IPS-18a (cell line): Measurements from ENCODE around the gene B4GAT1.
A peak's percentile ranks its signal among the peaks of the same experiment; 100 is the strongest.
"Not testable (repeated sequence)": the region's sequence is repeated elsewhere in the genome, so short reads cannot be mapped to it uniquely, and the experiment has no call there.

Source experiments
- H3K27ac ChIP-seq: one replicate; pipeline ENCODE4 v1.5.1; 2013; ENCODE audit warnings: low read length
- H3K27me3 ChIP-seq: one replicate; pipeline ENCODE4 v1.6.1; 2013; ENCODE audit warnings: mild to moderate bottlenecking, low read length; ENCODE audit not compliant: control insufficient read depth, insufficient read depth
- H3K36me3 ChIP-seq: one replicate; pipeline ENCODE4 v1.6.1; 2013; ENCODE audit warnings: low read depth, low read length; ENCODE audit not compliant: control insufficient read depth
- H3K4me1 ChIP-seq: one replicate; pipeline ENCODE4 v1.6.1; 2013; ENCODE audit warnings: low read depth, low read length; ENCODE audit not compliant: control insufficient read depth
- H3K4me3 ChIP-seq: one replicate; pipeline ENCODE4 v1.5.1; 2013; ENCODE audit warnings: low read length
- H3K9ac ChIP-seq: one replicate; pipeline ENCODE4 v1.6.1; 2013; ENCODE audit warnings: mild to moderate bottlenecking, low read length, moderate library complexity
- H3K9me3 ChIP-seq: one replicate; pipeline ENCODE4 v1.6.1; 2013; ENCODE audit warnings: low read depth, low read length; ENCODE audit not compliant: control insufficient read depth

B4GAT1 gene

DNA sequence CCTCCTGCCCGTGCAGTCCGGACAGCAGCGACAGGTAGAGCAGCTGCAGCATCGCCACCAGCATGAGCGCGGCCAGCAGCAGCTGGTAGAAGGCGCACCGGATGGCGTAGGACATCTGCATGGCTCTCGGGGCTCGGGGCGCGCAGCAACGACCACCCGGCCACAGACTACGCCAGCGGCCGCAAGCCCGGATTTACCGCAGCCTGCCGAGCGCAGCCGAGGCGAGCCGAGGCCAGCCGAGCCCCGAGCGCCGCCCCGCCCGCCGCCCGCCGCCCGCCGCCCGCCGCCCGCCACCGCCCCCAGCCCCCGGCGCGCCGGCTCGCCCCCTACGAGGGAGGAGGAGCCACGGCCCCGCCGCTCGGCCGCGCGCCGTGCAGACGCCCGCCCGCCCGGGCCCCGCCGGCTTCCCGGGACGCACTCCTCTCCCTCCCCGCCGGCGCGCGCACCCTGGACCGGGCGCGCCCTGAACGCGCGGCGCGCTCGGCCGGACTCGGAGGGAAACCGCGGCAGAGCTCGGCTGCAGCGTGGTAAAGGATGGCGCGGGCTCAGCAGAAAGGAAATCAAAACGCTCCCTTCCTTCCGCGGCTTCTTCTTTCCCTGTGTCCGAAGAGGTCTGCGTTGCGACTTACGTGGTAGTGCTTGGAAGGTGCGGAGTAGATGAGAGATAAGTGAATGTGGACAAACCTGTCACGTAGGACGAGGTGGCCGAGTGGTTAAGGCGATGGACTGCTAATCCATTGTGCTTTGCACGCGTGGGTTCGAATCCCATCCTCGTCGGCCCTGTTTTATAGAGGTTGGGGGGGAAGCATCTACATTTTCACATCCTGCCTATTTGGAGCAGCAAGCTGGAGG is at the start of gene B4GAT1:
TSS of gene B4GAT1 (minus strand) at position 205 of the 852 bp plus-strand sequence. CDS start at position 121, 84 bp downstream.
- Histone ChIP-seq H3K27me3 (peaks cover 10% of the 10 kb centered on the region), H3K4me3 (peak within 1 kb of the TSS; percentile 92), H3K36me3 (no peaks in the 10 kb centered on the region), H3K9me3 (no peaks in the 10 kb centered on the region), H3K4me1 (peaks cover 9% of the 10 kb centered on the region), H3K9ac (peak within 1 kb of the TSS; percentile 71), H3K27ac (no peak within 1 kb of the TSS)

DNA sequence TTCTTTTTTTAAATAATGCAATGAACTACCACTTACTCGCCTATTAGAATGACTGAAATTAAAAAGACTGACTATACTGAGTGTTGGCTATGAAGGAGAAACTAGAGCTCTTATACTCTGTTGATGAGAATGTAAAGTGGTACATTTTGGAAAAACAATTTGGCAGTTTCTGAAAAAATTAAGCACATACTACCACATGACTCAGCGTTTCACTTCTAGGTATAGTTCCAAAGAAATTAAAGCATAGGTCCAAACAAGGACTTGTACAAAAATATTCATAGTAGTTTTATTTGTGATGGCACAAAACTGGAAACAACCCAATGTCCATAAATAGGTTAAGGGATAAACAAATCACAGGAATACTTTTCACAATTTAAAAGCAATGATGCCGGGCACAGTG is 46.5 kb upstream of the B4GAT1 start:
- no peaks in the 10 kb centered on the region for H3K27me3 ChIP-seq
- no peaks in the 10 kb centered on the region for H3K9me3 ChIP-seq
- H3K9ac ChIP-seq: no peak overlapping the region
- no peaks in the 10 kb centered on the region for H3K4me1 ChIP-seq
- H3K27ac ChIP-seq: no peak overlapping the region
- no peak overlapping the region for H3K4me3 ChIP-seq
- no peaks in the 10 kb centered on the region for H3K36me3 ChIP-seq

DNA sequence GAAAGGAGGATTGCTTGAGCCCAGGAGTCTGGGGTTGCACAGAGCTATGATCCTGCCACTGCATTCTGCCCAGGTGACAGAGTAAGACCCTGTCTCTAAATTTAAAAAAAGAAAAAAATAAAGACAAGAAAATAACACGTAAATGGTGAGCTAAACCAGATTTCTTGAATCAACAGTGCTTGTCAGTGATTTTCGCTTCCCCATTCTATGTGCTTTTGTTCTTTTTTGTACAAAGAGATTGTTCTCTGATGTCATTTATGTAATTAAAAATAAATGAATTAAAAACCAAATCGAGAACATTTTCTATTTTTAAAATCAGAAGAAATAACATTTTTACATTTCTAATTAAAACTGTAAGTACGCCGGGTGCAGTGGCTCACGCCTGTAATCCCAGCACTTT is 43.9 kb upstream of the B4GAT1 start:
- no peaks in the 10 kb centered on the region for H3K36me3 ChIP-seq
- H3K9ac ChIP-seq: no peak overlapping the region
- no peak overlapping the region for H3K27ac ChIP-seq
- H3K27me3 ChIP-seq: peaks cover 8% of the 10 kb centered on the region
- no peak overlapping the region for H3K4me3 ChIP-seq
- no peaks in the 10 kb centered on the region for H3K9me3 ChIP-seq
- H3K4me1 ChIP-seq: peaks cover 3% of the 10 kb centered on the region

DNA sequence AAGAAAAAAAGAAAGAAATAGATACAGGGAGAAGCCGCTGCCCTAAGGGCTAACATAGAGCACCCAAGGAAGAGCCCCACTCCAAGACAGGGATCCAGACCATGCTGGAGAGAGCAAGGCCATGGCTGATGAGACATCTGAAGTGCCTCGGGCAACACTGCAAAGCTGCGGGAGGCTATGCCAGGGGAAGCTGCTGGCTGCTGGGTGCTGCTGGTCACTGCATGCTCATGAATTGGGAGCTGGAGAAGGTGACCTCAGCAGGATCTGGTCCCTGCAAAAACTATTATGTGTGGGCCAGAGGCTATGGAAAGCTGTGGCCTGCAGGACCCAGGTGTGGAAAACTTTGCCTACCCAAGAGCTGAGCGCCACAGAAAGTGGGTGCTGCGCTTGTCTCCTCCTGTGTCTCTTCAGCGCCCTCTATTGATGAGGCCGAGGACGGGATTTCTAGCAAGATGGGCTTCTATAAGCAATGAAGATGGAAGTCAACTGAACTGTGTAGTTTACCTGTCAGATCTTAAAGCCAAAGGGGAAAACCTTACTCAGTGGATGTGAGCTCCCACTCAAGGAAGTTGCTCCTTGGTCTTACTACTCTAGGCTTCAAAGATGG is 41.5 kb upstream of the B4GAT1 start:
- Histone ChIP-seq H3K9ac (no peak overlapping the region), H3K27ac (no peak overlapping the region), H3K4me1 (peaks cover 4% of the 10 kb centered on the region), H3K4me3 (no peak overlapping the region), H3K9me3 (no peaks in the 10 kb centered on the region), H3K36me3 (no peaks in the 10 kb centered on the region), H3K27me3 (peaks cover 9% of the 10 kb centered on the region)

DNA sequence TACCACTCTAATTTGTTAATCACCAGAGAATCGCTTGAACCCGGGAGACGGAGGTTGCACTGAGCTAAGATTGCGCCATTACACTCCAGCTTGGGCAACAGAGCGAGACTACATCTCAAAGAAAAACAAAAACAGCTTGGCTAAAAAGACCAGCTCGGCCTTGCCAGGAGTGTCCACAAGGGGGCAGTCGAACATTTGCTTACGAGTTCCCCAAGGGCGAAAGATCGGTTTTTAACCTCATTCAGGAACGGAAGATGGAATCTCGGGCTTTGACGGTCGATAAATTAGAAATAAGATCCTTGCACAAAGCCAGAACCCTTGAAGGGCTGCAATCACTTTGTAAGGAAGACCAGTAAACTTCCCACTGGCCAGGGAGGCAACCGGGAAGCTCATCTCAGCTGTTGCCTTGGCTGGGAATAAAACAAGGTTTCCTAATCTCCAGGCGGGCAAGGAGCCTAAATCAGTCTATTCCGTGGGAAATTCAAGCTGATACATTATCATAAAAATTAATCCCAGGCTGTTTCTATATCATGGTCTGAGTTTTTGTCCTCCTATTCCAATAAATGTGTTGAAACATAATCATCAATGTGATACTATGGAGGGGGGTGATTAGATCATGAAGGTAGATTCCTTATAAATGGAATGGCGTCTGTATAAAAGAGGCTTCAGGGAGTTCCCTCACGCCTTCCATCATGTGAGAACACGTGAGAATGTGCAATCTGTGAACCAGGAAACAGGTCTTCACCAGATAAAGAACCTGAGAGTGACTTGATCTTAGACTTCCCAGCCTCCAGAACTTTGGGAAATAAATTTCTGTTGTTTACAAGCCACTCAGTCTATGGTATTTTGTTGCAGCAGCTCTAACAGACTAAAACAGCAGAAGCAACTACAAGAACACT is 39.0 kb upstream of the B4GAT1 start:
- Histone ChIP-seq H3K4me3 (peak overlapping the region; percentile 34), H3K9me3 (no peaks in the 10 kb centered on the region), H3K36me3 (no peaks in the 10 kb centered on the region), H3K9ac (peak overlapping the region; percentile 26), H3K4me1 (peaks cover 4% of the 10 kb centered on the region), H3K27me3 (peaks cover 9% of the 10 kb centered on the region), H3K27ac (no peak overlapping the region)

DNA sequence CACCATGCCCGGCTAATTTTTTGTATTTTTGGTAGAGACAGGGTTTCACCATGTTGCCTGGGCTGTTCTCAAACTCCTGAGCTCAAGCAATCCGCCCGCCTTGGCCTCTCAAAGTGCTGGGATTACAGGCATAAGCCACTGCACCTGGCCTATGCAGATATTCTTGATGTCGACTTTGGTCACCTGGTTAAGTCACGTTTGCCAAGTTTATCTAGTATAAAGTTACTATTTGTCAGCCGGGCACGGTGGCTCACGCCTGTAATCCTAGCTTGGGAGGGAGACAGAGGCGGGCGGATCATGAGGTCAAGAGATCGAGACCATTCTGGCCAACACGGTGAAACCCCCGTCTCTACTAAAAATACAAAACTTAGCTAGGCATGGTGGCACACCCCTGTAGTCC is 36.9 kb upstream of the B4GAT1 start:
- H3K9me3 ChIP-seq, H3K36me3 ChIP-seq, H3K4me1 ChIP-seq, H3K4me3 ChIP-seq, H3K27me3 ChIP-seq, H3K9ac ChIP-seq, H3K27ac ChIP-seq: not testable (repeated sequence)

DNA sequence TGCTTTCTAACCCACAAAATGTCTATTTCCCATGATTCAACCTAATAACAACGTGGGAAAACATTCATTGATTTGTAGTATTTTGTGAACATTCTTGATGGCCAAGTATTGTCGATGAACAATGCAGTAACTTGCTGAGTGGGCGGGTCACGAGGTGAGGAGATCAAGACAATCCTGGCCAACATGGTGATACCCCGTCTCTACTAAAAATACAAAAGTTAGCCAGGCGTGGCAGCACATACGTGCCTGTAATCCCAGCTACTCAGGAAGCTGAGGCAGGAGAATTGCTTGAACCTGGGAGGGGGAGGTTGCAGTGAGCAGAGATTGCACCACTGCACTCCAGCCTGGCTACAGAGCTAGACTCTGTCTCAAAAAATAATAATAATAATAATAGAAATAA is 32.8 kb upstream of the B4GAT1 start:
- not testable (repeated sequence) for H3K4me3 ChIP-seq, H3K9ac ChIP-seq, H3K9me3 ChIP-seq, H3K27me3 ChIP-seq, H3K4me1 ChIP-seq, H3K36me3 ChIP-seq, H3K27ac ChIP-seq

DNA sequence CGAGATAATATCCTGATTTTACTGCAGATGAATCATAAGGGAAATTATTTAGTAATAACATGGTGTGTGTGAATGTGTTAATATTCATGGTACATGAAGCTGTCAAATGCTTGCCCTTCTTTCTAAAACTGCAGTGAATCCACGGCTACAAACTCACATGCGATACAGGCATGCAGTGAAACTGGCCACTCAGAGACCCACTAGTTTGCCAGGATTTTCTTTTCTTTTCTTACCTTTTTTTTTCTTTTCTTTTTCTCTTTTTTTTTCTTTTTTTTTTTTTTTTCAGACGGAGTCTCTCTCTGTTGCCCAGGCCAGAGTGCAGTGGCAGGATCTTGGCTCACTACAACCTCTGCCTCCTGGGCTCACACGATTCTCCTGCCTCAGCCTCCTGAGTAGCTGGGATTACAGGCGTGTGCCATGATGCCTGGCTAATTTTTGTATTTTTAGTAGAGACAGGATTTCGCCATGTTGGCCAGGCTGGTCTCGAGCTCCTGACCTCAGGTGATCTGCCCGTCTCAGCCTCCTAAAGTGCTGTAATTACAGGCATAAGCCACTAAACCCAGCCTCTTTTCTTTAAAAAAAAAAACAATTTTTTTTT is 26.4 kb upstream of the B4GAT1 start:
- not testable (repeated sequence) for H3K9ac ChIP-seq

DNA sequence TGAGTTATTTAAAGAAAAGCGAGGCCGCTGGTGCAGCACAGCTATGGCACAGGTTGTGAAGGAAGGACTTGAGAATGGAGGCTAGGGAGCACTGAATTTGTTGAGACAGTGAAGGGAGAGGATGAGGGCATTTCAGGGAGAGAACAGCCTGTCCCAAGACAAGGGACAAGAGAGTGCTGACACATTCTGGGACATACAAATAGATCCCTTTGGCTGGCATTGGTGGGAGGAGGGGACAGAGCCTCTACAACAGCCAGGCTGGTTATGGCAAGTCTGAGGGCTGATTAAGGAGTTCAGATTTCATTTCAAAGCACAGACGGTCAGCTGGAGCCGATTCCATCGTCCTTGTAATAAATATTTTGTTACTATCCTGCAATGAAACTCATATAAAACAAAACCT is 25.8 kb upstream of the B4GAT1 start:
- Histone ChIP-seq H3K9me3 (no peaks in the 10 kb centered on the region), H3K27ac (no peak overlapping the region), H3K4me3 (no peak overlapping the region), H3K4me1 (peaks cover 18% of the 10 kb centered on the region), H3K27me3 (no peaks in the 10 kb centered on the region), H3K36me3 (peaks cover 11% of the 10 kb centered on the region), H3K9ac (no peak overlapping the region)

More for the DNA sequence above, 26.4 kb upstream of the B4GAT1 start:
- H3K4me3 ChIP-seq, H3K9me3 ChIP-seq, H3K27me3 ChIP-seq, H3K27ac ChIP-seq, H3K36me3 ChIP-seq: not testable (repeated sequence)
- peaks cover 18% of the 10 kb centered on the region for H3K4me1 ChIP-seq

DNA sequence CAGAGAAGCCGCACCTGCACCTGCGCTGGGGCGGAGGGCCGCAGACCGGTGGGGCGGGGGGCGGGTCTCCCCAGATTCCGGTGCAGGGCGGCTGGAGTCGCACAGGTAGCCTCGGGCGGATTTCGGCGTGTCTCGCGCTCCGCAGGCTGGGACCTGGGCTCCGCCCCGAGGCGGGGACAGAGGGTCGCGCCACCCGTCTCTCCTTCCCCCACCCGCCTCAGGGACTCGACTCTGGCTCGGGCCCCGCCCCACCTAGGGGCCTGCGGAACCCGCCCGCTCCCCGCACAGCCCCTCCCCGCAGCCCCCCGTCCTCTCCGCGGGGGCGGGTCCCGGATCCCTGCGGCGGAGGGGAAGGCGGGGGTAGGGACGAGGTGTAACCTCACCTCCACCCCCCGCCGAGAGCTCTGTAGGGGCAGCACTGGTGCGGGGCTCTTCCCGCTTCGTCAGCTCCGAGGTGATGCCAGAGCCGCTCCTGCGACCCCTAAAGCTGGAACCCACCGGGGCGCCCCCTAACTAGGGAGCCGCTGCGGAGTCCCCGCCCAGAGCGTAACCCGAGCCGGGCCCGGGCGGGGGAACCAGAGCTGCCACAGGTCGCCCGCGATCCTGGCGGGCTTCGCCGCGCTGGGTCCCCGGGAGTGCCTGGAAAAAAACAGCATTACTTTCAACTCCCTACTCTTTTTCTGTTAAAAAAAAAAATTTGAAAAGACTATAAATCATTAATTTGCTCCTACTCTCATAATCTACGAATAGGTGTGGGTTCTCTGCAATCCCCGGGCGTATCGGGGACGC is 24.4 kb upstream of the B4GAT1 start, which contains the start of gene SLC29A2:
TSS of gene SLC29A2 (minus strand) at position 134 of the 789 bp plus-strand sequence. CDS start 169 bp downstream, outside the sequence.
- H3K36me3 ChIP-seq: peaks cover 25% of the 10 kb centered on the region
- H3K27me3 ChIP-seq: no peaks in the 10 kb centered on the region
- peak within 1 kb of the TSS; percentile 93 for H3K27ac ChIP-seq
- H3K9ac ChIP-seq: peak within 1 kb of the TSS; percentile 96
- H3K4me1 ChIP-seq: peaks cover 18% of the 10 kb centered on the region
- H3K4me3 ChIP-seq: peak within 1 kb of the TSS; percentile 99
- no peaks in the 10 kb centered on the region for H3K9me3 ChIP-seq
